IMR-90 (cell line): ENCODE data around the gene FAM98B. TPM values are rescaled to one million over a fixed set of nuclear protein-coding genes. Genes with fewer than 3 reads are reported as not detected.

Experiments
- ATAC-seq: fragments of 200-7000 bp; cut with Tn5 transposase; 2 replicates; pipeline ENCODE4 v1.9.1; 2020; ENCODE audit warnings: low read depth, mild to moderate bottlenecking, moderate library complexity
- BruUV-seq: library from RNA; stranded (reverse); fragments of 400-500 nt; replicated peaks from 2 replicates; lab custom pipeline; 2021; lab: Mats Ljungman, UMichigan
- CTCF ChIA-PET: fragments of 300-600 bp; formaldehyde crosslinking; extraction: SDS; loops from one replicate; lab custom pipeline; 2021; ENCODE audit warnings: antibody characterized with exemption; lab: Yijun Ruan, JAX
- POLR2A ChIA-PET: fragments of 300-600 bp; sonication (Branson Sonifier 250); formaldehyde crosslinking; loops from one replicate; lab custom pipeline; 2022; ENCODE audit warnings: antibody characterized with exemption; ENCODE audit not compliant: unreplicated experiment; lab: Charles Lee
- DNase-seq: peaks from one replicate; pipeline ENCODE4 v3.0.0; 2013
- H2AFZ ChIP-seq: replicated peaks from 2 replicates; pipeline ENCODE3; 2013; ENCODE audit warnings: low read length, mild to moderate bottlenecking; ENCODE audit not compliant: poor library complexity
- H2AK5ac ChIP-seq: 2 replicates; pipeline ENCODE4 v1.6.1; 2013; ENCODE audit warnings: low read depth, low read length, inconsistent platforms
- H2AK9ac ChIP-seq: replicated peaks from 2 replicates; pipeline ENCODE3; 2013; ENCODE audit warnings: mild to moderate bottlenecking, low read depth, low read length, moderate library complexity; ENCODE audit not compliant: poor library complexity
- H2BK120ac ChIP-seq: 2 replicates; pipeline ENCODE4 v1.6.1; 2013; ENCODE audit warnings: low read depth, low read length, inconsistent platforms
- H2BK15ac ChIP-seq: 3 replicates; pipeline ENCODE4 v1.6.1; 2013; ENCODE audit warnings: low read depth, low read length, inconsistent platforms
- H2BK20ac ChIP-seq: 2 replicates; pipeline ENCODE4 v1.6.1; 2013; ENCODE audit warnings: low read depth, mild to moderate bottlenecking, inconsistent platforms, low read length, moderate library complexity
- H2BK5ac ChIP-seq: 2 replicates; pipeline ENCODE4 v1.6.1; 2013; ENCODE audit warnings: mild to moderate bottlenecking, low read depth, low read length, inconsistent platforms; ENCODE audit not compliant: poor library complexity, severe bottlenecking
- H3K14ac ChIP-seq: replicated peaks from 2 replicates; pipeline ENCODE4 v1.6.1; 2013; ENCODE audit warnings: low read depth, low read length, inconsistent platforms
- H3K18ac ChIP-seq: 2 replicates; pipeline ENCODE4 v1.6.1; 2013; ENCODE audit warnings: low read depth, low read length, control low read depth
- H3K23ac ChIP-seq: 2 replicates; pipeline ENCODE4 v1.6.1; 2013; ENCODE audit warnings: low read depth, low read length, inconsistent platforms
- H3K27ac ChIP-seq: 2 replicates; pipeline ENCODE4 v1.5.1; 2013; ENCODE audit warnings: mild to moderate bottlenecking, control low read depth, low read length; ENCODE audit not compliant: insufficient read depth
- H3K27me3 ChIP-seq: 2 replicates; pipeline ENCODE4 v1.6.1; 2013; ENCODE audit warnings: low read length; ENCODE audit not compliant: control insufficient read depth, insufficient read depth
- H3K36me3 ChIP-seq: 2 replicates; pipeline ENCODE4 v1.6.1; 2013; ENCODE audit warnings: low read length, mixed read lengths; ENCODE audit not compliant: control insufficient read depth, insufficient read depth
- H3K4ac ChIP-seq: 2 replicates; pipeline ENCODE4 v1.6.1; 2013; ENCODE audit warnings: low read depth, low read length, inconsistent platforms
- H3K4me1 ChIP-seq: 2 replicates; pipeline ENCODE4 v1.6.1; 2013; ENCODE audit warnings: low read length, mixed read lengths; ENCODE audit not compliant: control insufficient read depth, insufficient read depth
- H3K4me2 ChIP-seq: 2 replicates; pipeline ENCODE4 v1.6.1; 2013; ENCODE audit warnings: low read depth, mild to moderate bottlenecking, control low read depth, low read length, moderate library complexity
- H3K4me3 ChIP-seq: 2 replicates; pipeline ENCODE4 v1.5.1; 2013; ENCODE audit warnings: low read depth, mild to moderate bottlenecking, control low read depth, low read length, moderate library complexity; ENCODE audit not compliant: insufficient read depth
- H3K56ac ChIP-seq: 2 replicates; pipeline ENCODE4 v1.6.1; 2013; ENCODE audit warnings: low read length, inconsistent platforms; ENCODE audit not compliant: insufficient read depth; ENCODE audit errors: extremely low read depth
- H3K79me1 ChIP-seq, 2 experiments: 2 replicates each; pipeline ENCODE4 v1.6.1; 2013; ENCODE audit warnings: low read length in 2 of 2, inconsistent platforms in 1 of 2, low read depth in 1 of 2
- H3K9ac ChIP-seq: 2 replicates; pipeline ENCODE4 v1.6.1; 2013; ENCODE audit warnings: low read depth, low read length, control low read depth
- H3K9me1 ChIP-seq: 2 replicates; pipeline ENCODE4 v1.6.1; 2013; ENCODE audit warnings: low read length, inconsistent platforms; ENCODE audit not compliant: insufficient read depth
- H3K9me3 ChIP-seq: 2 replicates; pipeline ENCODE4 v1.6.1; 2013; ENCODE audit warnings: low read length; ENCODE audit not compliant: control insufficient read depth, insufficient read depth
- H4K20me1 ChIP-seq: 2 replicates; pipeline ENCODE4 v1.6.1; 2013; ENCODE audit warnings: low read length, inconsistent platforms; ENCODE audit not compliant: insufficient read depth
- H4K5ac ChIP-seq: 2 replicates; pipeline ENCODE4 v1.6.1; 2013; ENCODE audit warnings: mild to moderate bottlenecking, low read depth, low read length, control low read depth
- H4K8ac ChIP-seq, 2 experiments: 2 replicates each; pipeline ENCODE4 v1.6.1; 2013; ENCODE audit warnings: low read depth in 2 of 2, low read length in 2 of 2, control low read depth in 1 of 2, inconsistent platforms in 1 of 2
- H4K91ac ChIP-seq: 2 replicates; pipeline ENCODE4 v1.6.1; 2013; ENCODE audit warnings: low read depth, low read length, inconsistent platforms; ENCODE audit not compliant: insufficient read depth
- BHLHE40 ChIP-seq: fragments of 150-350 bp; IDR thresholded peaks from 2 replicates; pipeline ENCODE4 v1.6.1; 2016; ENCODE audit warnings: mild to moderate bottlenecking, low read depth, low read length
- CEBPB ChIP-seq: IDR thresholded peaks from 2 replicates; pipeline ENCODE4 v1.6.1; 2012; ENCODE audit warnings: low read depth, low read length, improper control_type of control experiment
- CHD1 ChIP-seq: IDR thresholded peaks from 2 replicates; pipeline ENCODE4 v1.6.1; 2012; ENCODE audit warnings: low read depth, low read length, improper control_type of control experiment
- CTCF ChIP-seq: conservative IDR thresholded peaks from 2 replicates; pipeline ENCODE4 v1.5.1; 2012; ENCODE audit warnings: mild to moderate bottlenecking, low read depth, low read length, improper control_type of control experiment
- ELK1 ChIP-seq: fragments of 150-350 bp; IDR thresholded peaks from 2 replicates; pipeline ENCODE4 v1.6.1; 2016; ENCODE audit warnings: low read depth, mild to moderate bottlenecking, low read length, moderate library complexity, borderline replicate concordance
- FOS ChIP-seq: fragments of 150-350 bp; IDR thresholded peaks from 2 replicates; pipeline ENCODE4 v1.6.1; 2016; ENCODE audit warnings: low read depth, low read length
- MAFK ChIP-seq: IDR thresholded peaks from 2 replicates; pipeline ENCODE4 v1.6.1; 2012; ENCODE audit warnings: low read depth, low read length, improper control_type of control experiment
- MAZ ChIP-seq: IDR thresholded peaks from 2 replicates; pipeline ENCODE4 v1.6.1; 2012; ENCODE audit warnings: low read depth, mild to moderate bottlenecking, low read length, improper control_type of control experiment, moderate library complexity, borderline replicate concordance
- MXI1 ChIP-seq: IDR thresholded peaks from 2 replicates; pipeline ENCODE4 v1.6.1; 2012; ENCODE audit warnings: low read depth, mild to moderate bottlenecking, low read length, moderate library complexity, borderline replicate concordance
- NFE2L2 ChIP-seq: fragments of 150-350 bp; IDR thresholded peaks from 2 replicates; pipeline ENCODE4 v1.6.1; 2016; ENCODE audit warnings: low read depth, mild to moderate bottlenecking, low read length
- POLR2A ChIP-seq: IDR thresholded peaks from 2 replicates; pipeline ENCODE4 v1.6.1; 2012; ENCODE audit warnings: mild to moderate bottlenecking, low read depth, low read length
- RAD21 ChIP-seq: IDR thresholded peaks from 2 replicates; pipeline ENCODE4 v1.6.1; 2012; ENCODE audit warnings: low read length, improper control_type of control experiment
- RCOR1 ChIP-seq: IDR thresholded peaks from 2 replicates; pipeline ENCODE4 v1.6.1; 2012; ENCODE audit warnings: mild to moderate bottlenecking, low read length, improper control_type of control experiment; ENCODE audit not compliant: insufficient replicate concordance
- RFX5 ChIP-seq: IDR thresholded peaks from 2 replicates; pipeline ENCODE4 v1.8.0; 2012; ENCODE audit warnings: low read depth, mild to moderate bottlenecking, low read length, moderate library complexity
- WGBS, 2 experiments: methylation state at CpG; one replicate each; pipeline versions ENCODE4 v1.1.5 to v1.1.7; 2013; ENCODE audit warnings: missing lambda C conversion rate in 2 of 2; ENCODE audit not compliant: insufficient read length in 1 of 2; ENCODE audit errors: extremely low coverage in 2 of 2; 5-methylcytosine and 5-hydroxymethylcytosine counted together
- dilution Hi-C: fragments of 300-500 bp; cut with HindIII; formaldehyde crosslinking; loops from one replicate; pipeline ENCODE4 v1.14.3; 2018; ENCODE audit warnings: low sequenced_read_pairs; ENCODE audit not compliant: unreplicated experiment
- in situ Hi-C: fragments of 300-500 bp; cut with MboI; formaldehyde crosslinking; loops from 3 replicates; pipeline ENCODE4 v1.14.3; 2019; ENCODE audit warnings: low sequenced_read_pairs, inconsistent platforms, mixed read lengths
- intact Hi-C: fragments of 100-400 bp; cut with micrococcal nuclease; formaldehyde crosslinking; loops from 2 replicates; pipeline ENCODE4 v1.10.0; 2022
- polyA plus RNA-seq, 3 experiments: library from polyadenylated mRNA; depleted of rRNA; stranded (reverse); fragments of >200 nt; gene quantifications; 2 replicates each; pipeline ENCODE4 v1.2.3, GENCODE V29; 2012; ENCODE audit warnings: low replicate concordance in 1 of 3
- total RNA-seq: library from RNA; depleted of rRNA; stranded (reverse); fragments of >200 nt; gene quantifications from 2 replicates; pipeline ENCODE4 v1.2.3, GENCODE V29; 2012

FAM98B gene
- total and polyA plus RNA-seq, 2 of the 4 experiments (the other 2 are of a cell fraction): 2.7 to 12.2 TPM

- H3K4ac ChIP-seq: no peak overlapping the region
- H3K27ac ChIP-seq: no peak overlapping the region
- H3K4me3 ChIP-seq: no peak overlapping the region
- H3K27me3 ChIP-seq: no peaks in the 10 kb centered on the region
- H3K79me1 ChIP-seq: peaks cover 7 to 12% of the 10 kb centered on the region in 2 experiments
- no peak overlapping the region for H2BK120ac ChIP-seq
- no peak for DNase-seq
- no peak overlapping the region for H2BK20ac ChIP-seq
- ChIA-PET CTCF (interaction anchor here (0.9 to 1.3 kb wide), 2 partner anchors 203 to 207 kb away, joined by 3 read pairs; no protein-coding TSS in a partner anchor), POLR2A (no interaction called here)
- no peak overlapping the region for H2AFZ ChIP-seq
- H4K5ac ChIP-seq: no peak overlapping the region; the same call in 1 of the 2 replicates
- BruUV-seq: no TSS peak
- H3K14ac ChIP-seq: no peak overlapping the region
- H4K8ac ChIP-seq: no peak overlapping the region
- no peaks in the 10 kb centered on the region for H4K20me1 ChIP-seq
- peaks cover 7% of the 10 kb centered on the region for H3K9me1 ChIP-seq
- ATAC-seq: no peak
- no peak overlapping the region for H3K23ac ChIP-seq
- intact Hi-C loops: no loop called here
- no peak overlapping the region for H3K4me2 ChIP-seq
- H2AK9ac ChIP-seq: no peak overlapping the region
- H2BK15ac ChIP-seq: no peak overlapping the region
- H3K56ac ChIP-seq: 0 out of 2 replicates have a peak overlapping the region, but pooled peaks have one; percentile 3
- H3K18ac ChIP-seq: no peak overlapping the region
- no peak overlapping the region for H3K9ac ChIP-seq
- no peaks in the 10 kb centered on the region for H3K9me3 ChIP-seq
- no peak overlapping the region for H2BK5ac ChIP-seq
- no peak for TF ChIP-seq RFX5
- no peak for TF ChIP-seq POLR2A
- no peak for TF ChIP-seq ELK1
- no peak for TF ChIP-seq FOS
- no peak for TF ChIP-seq CTCF
- no peak for TF ChIP-seq MXI1
- TF ChIP-seq MAFK: no peak
- TF ChIP-seq CEBPB: no peak
- no peak for TF ChIP-seq NFE2L2
- no peak for TF ChIP-seq MAZ
- TF ChIP-seq RAD21: no peak
- no peak for TF ChIP-seq RCOR1
- no peak for TF ChIP-seq CHD1
- no peak for TF ChIP-seq BHLHE40
- no peak overlapping the region for H4K91ac ChIP-seq
- 100% methylated on average over 1 of the region's 5 CpGs; no CpG with 5 or more reads in 1 of the 2 experiments for WGBS, 2 experiments
- peaks cover 6% of the 10 kb centered on the region for H3K36me3 ChIP-seq
- H2AK5ac ChIP-seq: no peak overlapping the region
- H3K4me1 ChIP-seq: peaks cover 4% of the 10 kb centered on the region; the same call in 1 of the 2 replicates
- dilution Hi-C loops: no loop called here
- in situ Hi-C loops: no loop called here
Observed at GRCh38 chr15:38481113-38481512, 27.2 kb downstream of the FAM98B start.
